NCI-H2081 (cell line): ENCODE measurements around the gene LRP1B.
A peak's percentile ranks its signal among the peaks of the same experiment; 100 is the strongest.
"Not testable (repeated sequence)": the region's sequence is repeated elsewhere in the genome, so short reads cannot be mapped to it uniquely, and the experiment has no call there.

Source experiments
- DNase-seq, 2 experiments: peaks; one replicate each; lab custom pipeline; 2025; lab: John Stamatoyannopoulos, UW

LRP1B gene

GRCh38 chr2:142104134-142104758 is 26.6 kb downstream of the LRP1B start:
- DNase-seq = peak in 1 of 2 experiments; percentile 11

DNA sequence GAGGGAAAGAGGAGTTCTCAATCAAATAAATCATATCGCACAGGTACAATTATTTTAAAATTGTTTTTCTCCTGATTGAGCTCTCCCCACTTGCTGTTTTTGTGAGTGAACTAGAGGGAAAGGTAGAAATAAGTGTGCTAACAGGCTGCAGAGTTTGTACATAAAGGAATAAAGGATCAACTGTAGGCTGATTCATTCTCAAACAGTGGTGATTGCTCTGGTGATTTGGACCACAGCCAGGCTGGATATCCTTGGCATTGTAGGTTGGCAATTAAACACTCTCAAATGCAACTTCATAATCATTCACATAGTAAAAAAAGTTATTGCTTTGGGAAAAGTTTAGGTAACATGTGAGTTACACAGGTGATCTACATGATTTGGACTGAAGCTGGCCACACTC is 29.8 kb downstream of the LRP1B start:
- DNase-seq = peak; percentile 9 to 68

DNA sequence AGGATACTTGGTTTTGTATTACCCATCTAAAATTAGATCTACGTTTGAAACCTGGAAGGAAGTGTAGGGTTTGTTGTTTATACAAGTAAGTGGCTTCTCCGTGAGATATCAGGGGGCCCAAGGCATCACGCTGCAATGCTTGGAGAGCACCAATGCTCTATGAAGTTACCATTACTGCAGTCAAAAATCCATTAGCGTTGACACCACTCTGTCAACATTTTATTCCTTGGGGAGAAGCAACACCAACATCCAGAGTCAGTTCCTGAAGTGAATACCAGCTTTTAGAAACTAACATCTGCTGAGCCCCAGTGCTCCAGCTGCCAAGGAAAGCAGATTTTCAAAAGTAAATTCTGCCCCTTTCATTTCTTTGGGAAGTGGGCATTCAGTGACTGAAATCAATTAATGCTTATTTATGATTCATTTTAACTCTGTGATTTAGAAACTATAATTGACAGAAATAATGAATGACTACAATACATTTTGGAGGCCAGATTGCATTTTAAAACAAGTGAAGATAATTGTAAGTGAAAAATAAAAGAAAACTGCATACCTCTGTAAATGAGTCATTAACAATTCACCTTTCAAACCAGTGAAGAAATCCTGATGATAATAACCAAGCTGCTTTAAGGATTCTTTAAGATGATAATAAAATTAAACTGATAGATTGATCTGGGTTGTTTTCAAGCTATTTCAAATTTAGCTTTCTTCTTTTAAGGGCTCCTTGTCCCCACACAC is 30.5 kb downstream of the LRP1B start:
- no peak for DNase-seq

DNA sequence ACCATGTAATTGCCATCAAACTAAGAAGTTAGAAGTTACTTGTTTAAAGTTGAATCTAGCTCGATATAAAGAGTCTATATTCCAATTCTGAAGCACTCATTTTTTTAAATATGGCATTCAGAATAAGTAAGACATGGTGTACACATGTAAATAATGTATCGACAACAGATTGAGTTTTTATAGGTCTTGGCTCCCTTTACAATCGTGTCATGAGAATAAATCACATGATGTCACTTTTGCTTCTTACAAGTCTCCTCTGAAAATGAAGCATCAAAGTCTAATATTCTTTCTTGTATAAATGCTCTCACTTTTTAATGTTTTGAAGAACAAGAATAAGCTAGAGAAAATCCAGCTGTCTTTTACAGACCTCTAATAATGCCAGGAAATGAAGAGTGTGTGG is 33.1 kb downstream of the LRP1B start:
- DNase-seq = no peak

GRCh38 chr2:142095647-142096046 is 35.2 kb downstream of the LRP1B start:
- no peak for DNase-seq

GRCh38 chr2:142094233-142094632 is 36.6 kb downstream of the LRP1B start:
- DNase-seq = no peak

GRCh38 chr2:142088058-142088568 is 42.7 kb downstream of the LRP1B start:
- no peak for DNase-seq

- DNase-seq = not testable (repeated sequence)
Measured at GRCh38 chr2:142087585-142087984, 43.2 kb downstream of the LRP1B start.

GRCh38 chr2:142082368-142082767 is 48.4 kb downstream of the LRP1B start:
- no peak for DNase-seq

DNA sequence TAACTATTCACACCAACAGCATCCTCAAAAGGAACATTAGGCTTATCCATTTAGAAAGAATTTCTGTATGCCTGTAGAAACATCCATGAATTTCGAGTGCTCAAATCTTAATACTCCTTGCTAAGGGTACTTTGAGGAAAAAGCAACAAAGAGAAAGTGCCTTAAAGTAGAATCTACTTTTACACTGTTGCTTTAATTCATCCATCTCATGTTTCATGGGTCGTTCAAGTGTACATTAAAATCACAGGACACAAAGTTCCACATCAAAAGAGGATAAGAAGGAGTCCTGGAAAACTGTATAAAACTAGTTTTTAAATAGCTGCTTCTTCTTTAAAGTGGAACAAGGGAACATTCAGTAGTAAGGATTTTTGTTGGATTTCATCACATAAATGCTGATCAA is 54.5 kb downstream of the LRP1B start:
- no peak for DNase-seq

DNA sequence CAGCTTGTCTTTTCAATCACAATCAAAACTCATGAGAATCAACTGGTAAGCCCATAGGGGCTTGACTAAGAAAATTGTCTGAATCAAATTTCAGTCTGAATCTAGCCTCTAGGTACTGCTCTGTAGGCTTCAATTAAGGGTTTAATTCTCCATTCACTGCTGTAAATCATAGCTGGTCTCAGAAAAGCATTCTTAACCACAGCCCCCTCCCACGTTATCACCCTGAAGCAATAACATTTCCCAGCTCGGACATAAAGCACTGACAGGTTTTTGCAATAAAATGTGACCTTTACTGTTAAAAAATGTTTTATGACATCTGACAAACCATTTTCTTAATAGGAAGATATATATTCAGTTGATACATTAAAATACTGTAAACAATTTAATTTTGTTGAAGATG is 55.0 kb downstream of the LRP1B start:
- DNase-seq = no peak

DNA sequence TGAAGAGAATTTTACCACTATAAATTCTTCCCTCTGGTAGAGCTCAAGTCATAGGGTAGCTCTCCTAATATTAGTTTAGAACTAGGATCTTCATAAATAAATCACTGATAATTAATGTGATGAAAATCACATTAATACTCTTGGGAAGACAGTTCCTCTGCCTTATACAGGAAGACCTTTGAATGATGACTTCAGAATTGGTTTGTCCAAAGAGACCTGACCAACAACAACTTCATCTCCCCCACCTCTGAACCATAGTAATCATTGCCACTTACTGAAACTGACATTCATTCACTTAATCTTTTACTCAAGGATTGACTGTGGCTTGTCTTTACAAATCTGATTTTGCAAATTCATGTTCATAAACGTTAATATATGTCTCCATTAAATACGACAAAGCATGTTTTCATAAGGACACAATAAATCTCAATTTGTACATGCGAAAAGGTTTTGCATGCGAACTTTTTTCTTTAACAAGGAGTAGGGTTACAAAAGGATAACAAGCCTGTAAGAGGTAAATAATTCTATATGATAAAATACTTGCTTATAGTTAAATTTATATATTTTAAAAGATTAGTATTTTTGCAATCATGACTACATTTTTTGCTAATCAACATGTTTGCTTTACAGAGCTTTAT is 61.4 kb downstream of the LRP1B start:
- no peak for DNase-seq

- no peak for DNase-seq
Measured at GRCh38 chr2:142065700-142066099, 65.1 kb downstream of the LRP1B start.

- no peak for DNase-seq
Measured at GRCh38 chr2:142065156-142065555, 65.7 kb downstream of the LRP1B start.

GRCh38 chr2:142061733-142062132 is 69.1 kb downstream of the LRP1B start:
- no peak for DNase-seq

DNA sequence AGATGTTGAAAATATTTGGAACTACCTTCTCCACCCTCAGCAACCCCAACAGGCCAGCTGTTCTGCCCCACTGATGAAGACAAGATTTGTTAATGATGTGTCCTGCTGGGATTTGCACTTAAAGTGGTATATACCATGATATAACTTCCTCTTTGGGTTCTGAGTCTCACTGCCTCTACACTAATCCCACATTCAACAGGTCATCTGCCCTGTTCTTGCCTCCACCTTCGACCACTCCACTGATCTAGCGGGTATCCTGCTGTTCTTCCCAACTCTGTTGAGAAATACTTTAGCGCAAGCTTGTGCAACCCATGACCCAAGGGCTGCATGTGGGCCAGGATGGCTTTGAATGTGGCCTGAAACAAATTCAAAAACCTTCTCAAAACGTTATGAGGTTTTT is 72.7 kb downstream of the LRP1B start:
- DNase-seq = no peak

- no peak for DNase-seq
Measured at GRCh38 chr2:142056784-142057183, 74.0 kb downstream of the LRP1B start.

GRCh38 chr2:142052220-142052863 is 78.5 kb downstream of the LRP1B start:
- DNase-seq = no peak

DNA sequence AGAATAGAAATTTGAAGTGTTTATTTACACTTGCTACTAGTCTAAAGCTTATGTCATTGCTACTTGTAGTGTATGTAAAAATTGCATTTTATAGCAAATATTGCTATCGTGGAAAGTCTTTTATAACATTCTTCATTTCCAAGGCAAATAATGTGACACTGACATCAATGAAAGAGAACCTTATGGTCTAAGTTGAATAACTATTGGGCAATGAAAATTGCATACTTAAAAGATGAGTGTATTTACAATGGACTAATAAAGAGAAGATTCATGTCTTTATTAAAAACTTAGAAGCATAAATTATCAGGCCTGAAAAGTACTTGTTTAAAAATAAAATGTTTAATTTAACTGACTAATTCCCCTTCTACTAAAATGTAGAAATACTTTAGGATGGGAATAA is 82.2 kb downstream of the LRP1B start:
- no peak for DNase-seq

DNA sequence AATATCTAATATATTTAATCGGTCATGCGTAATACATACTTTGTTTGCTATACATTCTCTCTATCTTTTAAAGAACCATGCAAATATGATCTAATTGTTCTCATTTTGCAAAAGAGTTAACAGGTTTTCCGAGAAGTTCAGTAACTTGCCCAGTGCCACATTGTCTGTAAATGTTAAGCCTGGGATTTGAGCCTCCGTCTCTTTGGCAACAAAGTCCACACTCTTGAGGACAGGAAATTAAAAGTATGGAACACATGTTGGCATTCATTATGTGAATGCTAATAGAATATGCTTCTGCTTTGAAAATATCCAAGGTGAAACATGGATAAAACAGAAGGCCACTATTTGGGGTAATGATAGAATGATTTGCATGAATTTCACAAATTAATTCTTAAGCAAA is 85.2 kb downstream of the LRP1B start:
- no peak for DNase-seq

DNA sequence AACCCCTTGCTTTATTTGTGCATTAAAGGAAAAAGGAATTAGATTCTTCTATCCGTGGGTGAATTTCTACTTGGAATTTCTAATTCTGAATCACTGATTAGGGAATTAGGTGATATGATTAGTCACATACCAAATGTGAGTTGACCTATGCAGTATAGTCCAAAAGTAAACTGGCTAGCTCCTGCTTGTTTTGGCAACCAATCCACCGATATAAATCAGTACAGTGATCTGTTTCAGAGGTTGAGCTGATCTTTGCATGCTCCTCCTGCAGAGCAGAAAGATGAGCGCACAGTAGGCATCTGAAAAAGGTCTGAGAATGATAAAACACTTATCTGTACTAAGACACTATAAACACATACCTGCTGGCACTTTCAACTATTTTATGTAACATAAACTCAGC is 86.6 kb downstream of the LRP1B start:
- no peak for DNase-seq

DNA sequence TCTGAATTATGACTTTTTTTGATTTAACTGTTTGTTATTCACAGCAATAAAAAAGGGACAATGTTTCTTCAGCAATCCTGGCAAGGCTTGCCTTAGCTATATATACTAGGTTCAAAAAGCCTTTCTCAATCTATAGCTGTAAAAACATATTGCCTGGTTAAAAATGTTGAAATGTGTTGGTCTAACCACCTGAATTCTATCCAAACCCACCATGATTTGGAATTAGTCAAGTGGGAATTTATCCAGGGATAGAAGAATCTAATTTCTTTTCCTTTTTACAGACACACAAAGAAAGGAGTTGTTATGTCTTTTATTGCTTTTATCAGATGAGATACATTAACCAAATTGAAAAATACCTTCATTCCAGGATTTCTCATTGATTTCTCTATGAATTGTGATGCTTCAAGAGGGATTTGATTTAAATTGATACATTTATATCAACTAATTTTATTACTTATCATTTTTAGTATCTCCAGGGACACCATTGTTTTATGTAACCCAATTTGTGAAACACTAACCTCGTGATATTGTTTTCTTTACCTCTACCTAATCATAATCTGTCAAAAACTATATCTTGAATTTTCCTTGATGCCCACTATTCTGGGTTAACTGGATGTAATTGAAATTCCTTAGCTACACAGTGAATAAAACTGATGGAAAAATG is 88.1 kb downstream of the LRP1B start:
- DNase-seq = no peak
